Measurements from ENCODE around the gene CCDC85B. TPM values are rescaled to one million over a fixed set of nuclear protein-coding genes. Genes with fewer than 3 reads are reported as not detected.

The CCDC85B gene
- total and polyA plus RNA-seq, 2 of the 13 experiments (the other 11 are each of a cell fraction or from before 2014, with no cell fraction given), result 8.2 to 19.5 TPM

DNA sequence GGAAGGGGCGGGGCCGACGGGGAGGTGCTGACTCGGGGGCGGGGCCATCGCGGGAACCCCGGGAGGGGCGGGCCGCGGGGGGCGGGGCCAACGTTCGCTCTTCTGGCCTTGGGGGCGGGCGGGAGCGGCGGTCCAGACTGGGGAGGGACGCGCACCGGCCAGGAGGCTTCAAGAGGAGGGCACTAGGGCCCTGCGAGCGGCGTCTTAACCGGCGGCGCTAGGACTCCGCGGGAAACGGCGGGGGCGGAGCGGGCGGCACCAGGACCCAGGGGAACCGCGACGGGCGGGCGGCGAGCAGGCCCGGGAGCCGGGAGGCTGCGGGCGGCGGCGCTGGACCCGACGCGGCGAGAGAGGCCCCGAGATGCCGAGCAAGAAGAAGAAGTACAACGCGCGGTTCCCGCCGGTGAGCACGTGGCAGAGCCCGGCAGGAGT, 28.7 kb downstream of the CCDC85B start, which contains the start of gene DRAP1 (continued):
- peak; percentile 53; the same call in 1 of the 2 replicates for TF ChIP-seq PHF8 (CRISPR knock-in tag; IDR thresholded peaks at IDR 0.05)
- TF ChIP-seq NFYC (CRISPR knock-in tag; IDR thresholded peaks at IDR 0.05), result peak; percentile 25; the same call in 1 of the 2 replicates
- TF ChIP-seq NFIC (IDR thresholded peaks at IDR 0.05; ENCODE audit: low read length), result no peak
- no peak for TF ChIP-seq ATF7 (IDR thresholded peaks at IDR 0.05)
- no peak for TF ChIP-seq ATF7 (CRISPR knock-in tag; IDR thresholded peaks at IDR 0.05)
- peak; percentile 32; the same call in 1 of the 2 replicates for TF ChIP-seq ZNF552 (CRISPR knock-in tag; IDR thresholded peaks at IDR 0.05; ENCODE audit: borderline replicate concordance)
- TF ChIP-seq JUNB (CRISPR knock-in tag; IDR thresholded peaks at IDR 0.05; ENCODE audit: borderline replicate concordance), result no peak
- TF ChIP-seq ZNF326 (CRISPR knock-in tag; IDR thresholded peaks at IDR 0.05; ENCODE audit: borderline replicate concordance), result no peak
- TF ChIP-seq TCF7L2 (IDR thresholded peaks at IDR 0.05; ENCODE audit: low read depth, low read length), result no peak
- no peak for TF ChIP-seq ZFP62 (CRISPR knock-in tag; IDR thresholded peaks at IDR 0.05)
- TF ChIP-seq, protein P1, sequence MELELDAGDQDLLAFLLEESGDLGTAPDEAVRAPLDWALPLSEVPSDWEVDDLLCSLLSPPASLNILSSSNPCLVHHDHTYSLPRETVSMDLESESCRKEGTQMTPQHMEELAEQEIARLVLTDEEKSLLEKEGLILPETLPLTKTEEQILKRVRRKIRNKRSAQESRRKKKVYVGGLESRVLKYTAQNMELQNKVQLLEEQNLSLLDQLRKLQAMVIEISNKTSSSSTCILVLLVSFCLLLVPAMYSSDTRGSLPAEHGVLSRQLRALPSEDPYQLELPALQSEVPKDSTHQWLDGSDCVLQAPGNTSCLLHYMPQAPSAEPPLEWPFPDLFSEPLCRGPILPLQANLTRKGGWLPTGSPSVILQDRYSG (CRISPR knock-in tag; IDR thresholded peaks at IDR 0.05), result no peak
- no peak for TF ChIP-seq ZNF430 (CRISPR knock-in tag; IDR thresholded peaks at IDR 0.05)
- no peak for TF ChIP-seq ZNF672 (CRISPR knock-in tag; IDR thresholded peaks at IDR 0.05)
- TF ChIP-seq ZNF160 (CRISPR knock-in tag; IDR thresholded peaks at IDR 0.05), result 0 out of 2 replicates have a peak, but pooled peaks have one; percentile 64
- peak; percentile 23; the same call in 1 of the 2 replicates for TF ChIP-seq NFKB2 (CRISPR knock-in tag; IDR thresholded peaks at IDR 0.05; ENCODE audit: borderline replicate concordance)
- TF ChIP-seq ZNF234 (CRISPR knock-in tag; conservative IDR thresholded peaks at IDR 0.05), result no peak
- 0 out of 2 replicates have a peak, but pooled peaks have one; percentile 48 for TF ChIP-seq ZNF678 (CRISPR knock-in tag; IDR thresholded peaks at IDR 0.05)
- TF ChIP-seq TBP (CRISPR knock-in tag; IDR thresholded peaks at IDR 0.05), result no peak
- TF ChIP-seq, protein P2, sequence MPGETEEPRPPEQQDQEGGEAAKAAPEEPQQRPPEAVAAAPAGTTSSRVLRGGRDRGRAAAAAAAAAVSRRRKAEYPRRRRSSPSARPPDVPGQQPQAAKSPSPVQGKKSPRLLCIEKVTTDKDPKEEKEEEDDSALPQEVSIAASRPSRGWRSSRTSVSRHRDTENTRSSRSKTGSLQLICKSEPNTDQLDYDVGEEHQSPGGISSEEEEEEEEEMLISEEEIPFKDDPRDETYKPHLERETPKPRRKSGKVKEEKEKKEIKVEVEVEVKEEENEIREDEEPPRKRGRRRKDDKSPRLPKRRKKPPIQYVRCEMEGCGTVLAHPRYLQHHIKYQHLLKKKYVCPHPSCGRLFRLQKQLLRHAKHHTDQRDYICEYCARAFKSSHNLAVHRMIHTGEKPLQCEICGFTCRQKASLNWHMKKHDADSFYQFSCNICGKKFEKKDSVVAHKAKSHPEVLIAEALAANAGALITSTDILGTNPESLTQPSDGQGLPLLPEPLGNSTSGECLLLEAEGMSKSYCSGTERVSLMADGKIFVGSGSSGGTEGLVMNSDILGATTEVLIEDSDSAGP (CRISPR knock-in tag; IDR thresholded peaks at IDR 0.05; ENCODE audit: borderline replicate concordance), result peak; percentile 56; the same call in 1 of the 2 replicates
- peak; percentile 86 for TF ChIP-seq KDM2A (CRISPR knock-in tag; IDR thresholded peaks at IDR 0.05; ENCODE audit: borderline replicate concordance, low read depth)
- TF ChIP-seq, protein P3, sequence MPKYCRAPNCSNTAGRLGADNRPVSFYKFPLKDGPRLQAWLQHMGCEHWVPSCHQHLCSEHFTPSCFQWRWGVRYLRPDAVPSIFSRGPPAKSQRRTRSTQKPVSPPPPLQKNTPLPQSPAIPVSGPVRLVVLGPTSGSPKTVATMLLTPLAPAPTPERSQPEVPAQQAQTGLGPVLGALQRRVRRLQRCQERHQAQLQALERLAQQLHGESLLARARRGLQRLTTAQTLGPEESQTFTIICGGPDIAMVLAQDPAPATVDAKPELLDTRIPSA (CRISPR knock-in tag; IDR thresholded peaks at IDR 0.05; ENCODE audit: borderline replicate concordance), result no peak
- TF ChIP-seq ATF4 (CRISPR knock-in tag; IDR thresholded peaks at IDR 0.05), result no peak
- peak; percentile 69 for TF ChIP-seq MYC (CRISPR knock-in tag; IDR thresholded peaks at IDR 0.05; ENCODE audit: borderline replicate concordance)
- no peak for TF ChIP-seq PRMT3 (CRISPR knock-in tag; IDR thresholded peaks at IDR 0.05; ENCODE audit: borderline replicate concordance, low read depth)
- no peak for TF ChIP-seq ZNF180 (CRISPR knock-in tag; IDR thresholded peaks at IDR 0.05; ENCODE audit: borderline replicate concordance, low read depth)
- TF ChIP-seq HOXA9 (CRISPR knock-in tag; IDR thresholded peaks at IDR 0.05; ENCODE audit: borderline replicate concordance), result peak; percentile 75; the same call in 1 of the 2 replicates
- TF ChIP-seq ZNF660 (CRISPR knock-in tag; IDR thresholded peaks at IDR 0.05; ENCODE audit: borderline replicate concordance, low read depth), result no peak
- TF ChIP-seq SP5 (CRISPR knock-in tag; IDR thresholded peaks at IDR 0.05; ENCODE audit: borderline replicate concordance, low read depth), result peak; percentile 73; the same call in 1 of the 2 replicates
- peak; percentile 98 for TF ChIP-seq SP4 (CRISPR knock-in tag; IDR thresholded peaks at IDR 0.05)

Data from HepG2 (cell line).